GM12878 (cell line): ENCODE results near the gene SYNDIG1. TPM values are rescaled to one million over a fixed set of nuclear protein-coding genes. Genes with fewer than 3 reads are reported as not detected.

ENCODE experiments used
- ATAC-seq: fragments of 200-7000 bp; cut with Tn5 transposase; 3 replicates; pipeline ENCODE4 v1.9.1; 2020; ENCODE audit warnings: mild to moderate bottlenecking, moderate library complexity
- BruUV-seq: library from RNA; stranded (reverse); fragments of 400-500 nt; replicated peaks from 2 replicates; lab custom pipeline; 2021; lab: Mats Ljungman, UMichigan
- CTCF ChIA-PET: fragments of 300-600 bp; sonication (Branson Sonifier 250); formaldehyde crosslinking; extraction: SDS; loops from one replicate; lab custom pipeline; 2021; ENCODE audit warnings: inconsistent platforms; lab: Yijun Ruan, JAX
- POLR2A ChIA-PET: fragments of 350-600 bp; formaldehyde crosslinking; extraction: SDS; loops from one replicate; lab custom pipeline; 2021; ENCODE audit warnings: inconsistent platforms; lab: Charles Lee
- RAD21 ChIA-PET: fragments of 300-600 bp; sonication (Branson Sonifier 250); formaldehyde crosslinking; loops from one replicate; lab custom pipeline; 2023; ENCODE audit warnings: antibody characterized with exemption; ENCODE audit not compliant: unreplicated experiment; lab: Charles Lee
- SMC1A ChIA-PET: fragments of 300-600 bp; sonication (Branson Sonifier 250); formaldehyde crosslinking; loops from one replicate; lab custom pipeline; 2023; ENCODE audit not compliant: unreplicated experiment, uncharacterized antibody; lab: Charles Lee
- DNase-seq: peaks from one replicate; pipeline ENCODE4 v3.0.0-alpha.2; 2011; ENCODE audit warnings: low read depth, low spot score
- FAIRE-seq: peaks from 3 replicates; lab custom pipeline; 2011; peaks lifted over from hg19 to GRCh38; lab: Jason Lieb, UNC
- H2AFZ ChIP-seq: 2 replicates; pipeline ENCODE4 v1.6.0; 2011; ENCODE audit warnings: low read depth, low read length, control low read depth; ENCODE audit not compliant: control insufficient read depth
- H3K27ac ChIP-seq: 2 replicates; pipeline ENCODE4 v1.5.1; 2011; ENCODE audit warnings: control low read depth; ENCODE audit not compliant: control insufficient read depth, insufficient read depth
- H3K27me3 ChIP-seq, 2 experiments: replicated peaks in 1 of 2; 2 replicates each; pipeline versions ENCODE4 v1.6.0 to v1.6.1; 2011; ENCODE audit warnings: low read length in 1 of 2; ENCODE audit not compliant: control insufficient read depth in 2 of 2, insufficient read depth in 2 of 2
- H3K36me3 ChIP-seq, 2 experiments: 2 replicates each; pipeline ENCODE4 v1.5.1; 2011; ENCODE audit warnings: low read length in 1 of 2; ENCODE audit not compliant: control insufficient read depth in 2 of 2, insufficient read depth in 2 of 2
- H3K4me1 ChIP-seq: 2 replicates; pipeline ENCODE4 v1.6.1; 2011; ENCODE audit warnings: mild to moderate bottlenecking, low read length, moderate library complexity, mixed read lengths; ENCODE audit not compliant: control insufficient read depth, insufficient read depth
- H3K4me2 ChIP-seq: 2 replicates; pipeline ENCODE4 v1.6.0; 2011; ENCODE audit warnings: control low read depth; ENCODE audit not compliant: control insufficient read depth, insufficient read depth
- H3K4me3 ChIP-seq: fragments of 200-600 bp; sonication (generic); 2 replicates; pipeline ENCODE4 v1.5.1; 2016
- H3K79me2 ChIP-seq: 2 replicates; pipeline ENCODE4 v1.6.0; 2011; ENCODE audit warnings: low read length; ENCODE audit not compliant: control insufficient read depth, insufficient read depth
- H3K9ac ChIP-seq: 2 replicates; pipeline ENCODE4 v1.8.0; 2011; ENCODE audit warnings: low read length, control low read depth, mixed read lengths; ENCODE audit not compliant: control insufficient read depth, insufficient read depth
- H3K9me3 ChIP-seq: replicated peaks from 3 replicates; pipeline ENCODE4 v1.5.1; 2011; ENCODE audit warnings: mild to moderate bottlenecking, low read length; ENCODE audit not compliant: control insufficient read depth, insufficient read depth
- H4K20me1 ChIP-seq: 2 replicates; pipeline ENCODE4 v1.6.0; 2011; ENCODE audit not compliant: control insufficient read depth, insufficient read depth
- BCL3 ChIP-seq: IDR thresholded peaks from 2 replicates; pipeline ENCODE4 v1.6.1; 2011; ENCODE audit warnings: borderline replicate concordance, low read depth, mild to moderate bottlenecking, moderate library complexity, low read length; ENCODE audit not compliant: insufficient read depth, poor library complexity, severe bottlenecking
- EED ChIP-seq: sonication (generic); IDR thresholded peaks from 2 replicates; pipeline ENCODE4 v1.6.1; 2016; ENCODE audit warnings: antibody characterized with exemption, low read depth
- EZH2 ChIP-seq: IDR thresholded peaks from 2 replicates; pipeline ENCODE4 v1.6.1; 2012; ENCODE audit warnings: low read depth, mild to moderate bottlenecking, control low read depth, inconsistent platforms, low read length, borderline replicate concordance; ENCODE audit not compliant: control insufficient read depth
- HDAC2 ChIP-seq: fragments of 200-600 bp; sonication (generic); IDR thresholded peaks from 2 replicates; pipeline ENCODE4 v1.6.1; 2017
- IKZF2 ChIP-seq, 2 experiments: fragments of 450-650 bp; IDR thresholded peaks; 2 replicates each; pipeline ENCODE4 v1.6.1; 2017; ENCODE audit warnings: mild to moderate bottlenecking in 2 of 2, moderate library complexity in 2 of 2
- JUND ChIP-seq: IDR thresholded peaks from 2 replicates; pipeline ENCODE4 v1.6.1; 2012; ENCODE audit warnings: low read depth, mild to moderate bottlenecking, low read length, improper control_type of control experiment, moderate library complexity
- ZBTB40 ChIP-seq: fragments of 450-650 bp; IDR thresholded peaks from 2 replicates; pipeline ENCODE4 v1.6.1; 2016; ENCODE audit warnings: mild to moderate bottlenecking, moderate library complexity, borderline replicate concordance
- ZNF217 ChIP-seq: fragments of 450-650 bp; IDR thresholded peaks from 2 replicates; pipeline ENCODE4 v1.6.1; 2017; ENCODE audit warnings: antibody characterized with exemption, mild to moderate bottlenecking
- WGBS: methylation state at CpG from one replicate; pipeline ENCODE4 v1.1.6; 2016; ENCODE audit warnings: low lambda C conversion rate; ENCODE audit not compliant: insufficient replicate concordance, insufficient coverage; ENCODE audit errors: missing lambda C conversion rate; 5-methylcytosine and 5-hydroxymethylcytosine counted together
- in situ Hi-C: fragments of 300-500 bp; cut with MboI; formaldehyde crosslinking; loops from 9 replicates; pipeline ENCODE4 v1.14.3; 2018; ENCODE audit warnings: mixed read lengths
- intact Hi-C: fragments of 100-400 bp; cut with micrococcal nuclease; formaldehyde crosslinking; loops from one replicate; pipeline ENCODE4 v1.14.2; 2022; ENCODE audit not compliant: unreplicated experiment
- polyA plus RNA-seq, 11 experiments: library from polyadenylated mRNA; depleted of rRNA in 4 of 11; unstranded in 6 of 11; stranded (reverse) in 5 of 11; fragments of >200 nt; fragmentation: Nextera tagmentation in 4 of 11; fragmentation: Illumina TruSeq in 1 of 11; extraction: Ambion mirVana in 4 of 11; extraction: Trizol in 1 of 11; gene quantifications; 1 replicate in 1 of 11; 2 replicates in 10 of 11; pipeline versions ENCODE4 v1.2.1 to v1.2.3, GENCODE V29; 2011 to 2016; ENCODE audit warnings: inconsistent platforms in 2 of 11, missing spikeins in 2 of 11, low read depth in 1 of 11
- total RNA-seq, 4 experiments: library from RNA; depleted of rRNA in 3 of 4; stranded (reverse); fragments of >200 nt in 3 of 4; fragmentation: Illumina TruSeq in 1 of 4; extraction: Trizol in 1 of 4; gene quantifications; 2 replicates each; pipeline versions ENCODE4 v1.2.1 to v1.2.3, GENCODE V29; 2013 to 2021

SYNDIG1 gene
- total and polyA plus RNA-seq, 10 of the 15 experiments (the other 5 are each of a cell fraction or from before 2014, with no cell fraction given): not detected

GRCh38 chr20:24518515-24518914 is 49.1 kb downstream of the SYNDIG1 start:
- TF ChIP-seq IKZF2 (IDR thresholded peaks at IDR 0.05) (no peak), JUND (no peak), BCL3 (no peak), ZBTB40 (no peak), EZH2 (no peak), HDAC2 (no peak), EED (no peak), ZNF217 (no peak)
- BruUV-seq: no TSS peak
- H4K20me1 ChIP-seq: no peaks in the 10 kb centered on the region
- no peak overlapping the region for H3K27ac ChIP-seq
- H3K36me3 ChIP-seq: no peaks in the 10 kb centered on the region
- FAIRE-seq (no peak), ATAC-seq (no peak), DNase-seq (no peak)
- ChIA-PET CTCF (interaction anchor here (0.5 kb wide), 1 partner anchor 1012 kb away, joined by 3 read pairs; no protein-coding TSS in a partner anchor), SMC1A (interaction anchor here (0.8 kb wide), 1 partner anchor 11 kb away, joined by 3 read pairs; no protein-coding TSS in a partner anchor), RAD21 (no interaction called here), POLR2A (no interaction called here)
- no peak overlapping the region for H3K4me3 ChIP-seq
- no peak overlapping the region for H3K4me2 ChIP-seq
- no peaks in the 10 kb centered on the region for H3K9me3 ChIP-seq
- intact Hi-C loops: no loop called here
- H3K9ac ChIP-seq: no peak overlapping the region
- no peaks in the 10 kb centered on the region for H3K27me3 ChIP-seq
- WGBS: 15% methylated on average over 6 of the region's 6 CpGs
- H3K79me2 ChIP-seq: no peaks in the 10 kb centered on the region
- no peak overlapping the region for H2AFZ ChIP-seq
- in situ Hi-C loops: no loop called here
- H3K4me1 ChIP-seq: no peaks in the 10 kb centered on the region
